ENCODE measurements around the gene PDE6A.

The PDE6A gene

GRCh38 chr5:149827086-149827485 is 117.5 kb downstream of the PDE6A start:
- TF ChIP-seq CTCF (IDR thresholded peaks at IDR 0.05; ENCODE audit: low read depth, low read length) (no peak), EZH2phosphoT487 (IDR thresholded peaks at IDR 0.05; ENCODE audit: low read depth) (no peak)

DNA sequence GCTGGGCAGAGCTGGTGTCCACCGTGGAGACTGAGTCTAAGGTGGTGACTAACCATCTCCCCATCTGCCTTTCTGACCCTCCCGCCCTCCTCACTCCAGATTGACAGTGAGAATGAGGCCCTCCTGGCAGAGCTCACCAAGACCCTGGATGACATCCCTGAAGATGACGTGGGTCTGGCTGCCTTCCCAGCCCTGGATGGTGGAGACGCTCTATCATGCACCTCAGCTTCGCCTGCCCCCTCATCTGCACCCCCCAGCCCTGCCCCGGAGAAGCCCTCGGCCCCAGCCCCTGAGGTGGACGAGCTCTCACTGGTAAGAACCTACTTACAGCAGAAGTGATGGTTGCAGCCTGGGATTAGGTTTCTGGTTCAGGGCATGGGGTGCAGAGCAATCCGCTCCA is 118.0 kb downstream of the PDE6A start:
- Histone ChIP-seq H3K27me3 (ENCODE audit: low read depth, low read length) (no peaks in the 10 kb centered on the region), H3K36me3 (replicated peaks; ENCODE audit: low read depth, low read length) (no peaks in the 10 kb centered on the region), H3K79me2 (ENCODE audit: low read length) (no peaks in the 10 kb centered on the region), H3K9ac (ENCODE audit: low read length) (no peak overlapping the region), H3K27ac (ENCODE audit: low read length) (no peak overlapping the region), H4K20me1 (ENCODE audit: insufficient read depth, low read length) (peaks cover 3% of the 10 kb centered on the region; the same call in 1 of the 2 replicates), H3K4me3 (ENCODE audit: low read length) (no peak overlapping the region), H3K9me3 (ENCODE audit: insufficient read depth, low read length) (no peaks in the 10 kb centered on the region), H3K4me1 (ENCODE audit: low read length) (peaks cover 8% of the 10 kb centered on the region), H3K4me2 (ENCODE audit: low read length) (no peak overlapping the region), H2AFZ (ENCODE audit: low read depth, low read length) (no peak overlapping the region)
- TF ChIP-seq CTCF (IDR thresholded peaks at IDR 0.05; ENCODE audit: low read depth, low read length) (no peak), EZH2phosphoT487 (IDR thresholded peaks at IDR 0.05; ENCODE audit: low read depth) (no peak)

More at GRCh38 chr5:149827086-149827485, 117.5 kb downstream of the PDE6A start:
- Histone ChIP-seq H3K4me1 (ENCODE audit: low read length) (peaks cover 12% of the 10 kb centered on the region), H3K27me3 (ENCODE audit: low read depth, low read length) (no peaks in the 10 kb centered on the region), H4K20me1 (ENCODE audit: insufficient read depth, low read length) (peaks cover 3% of the 10 kb centered on the region; the same call in 1 of the 2 replicates), H3K4me2 (ENCODE audit: low read length) (no peak overlapping the region), H3K9me3 (ENCODE audit: insufficient read depth, low read length) (no peaks in the 10 kb centered on the region), H2AFZ (ENCODE audit: low read depth, low read length) (no peak overlapping the region), H3K4me3 (ENCODE audit: low read length) (no peak overlapping the region), H3K27ac (ENCODE audit: low read length) (no peak overlapping the region), H3K36me3 (replicated peaks; ENCODE audit: low read depth, low read length) (no peaks in the 10 kb centered on the region), H3K9ac (ENCODE audit: low read length) (no peak overlapping the region), H3K79me2 (ENCODE audit: low read length) (no peaks in the 10 kb centered on the region)

DNA sequence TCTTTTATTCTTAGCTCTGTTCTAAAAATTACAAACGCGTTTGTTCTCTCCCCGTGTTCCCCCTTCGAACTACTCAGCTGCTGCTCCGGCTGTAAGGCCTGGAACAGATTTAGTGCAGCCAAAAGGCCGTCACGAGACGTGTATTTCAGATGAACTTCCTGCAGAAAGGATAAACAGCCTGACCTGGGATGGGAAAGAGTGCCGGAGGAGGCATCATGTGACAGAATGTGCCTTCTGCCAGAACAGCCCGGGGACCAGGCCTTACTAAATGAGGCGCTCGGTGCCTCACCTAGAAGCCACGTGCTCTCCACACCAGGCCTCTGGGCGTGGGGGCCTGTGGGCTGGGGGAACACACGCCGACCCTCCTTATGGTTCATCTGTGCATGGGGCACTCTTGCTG is 119.7 kb downstream of the PDE6A start:
- no peaks in the 10 kb centered on the region for H3K27me3 ChIP-seq (ENCODE audit: low read depth, low read length)

GRCh38 chr5:149824120-149824519 is 120.5 kb downstream of the PDE6A start:
- H3K4me3 ChIP-seq (ENCODE audit: low read length): no peak overlapping the region
- no peak overlapping the region for H3K4me2 ChIP-seq (ENCODE audit: low read length)
- TF ChIP-seq CTCF (IDR thresholded peaks at IDR 0.05; ENCODE audit: low read depth, low read length) (no peak), EZH2phosphoT487 (IDR thresholded peaks at IDR 0.05; ENCODE audit: low read depth) (no peak)
- H3K79me2 ChIP-seq (ENCODE audit: low read length): no peaks in the 10 kb centered on the region
- no peak overlapping the region for H3K9ac ChIP-seq (ENCODE audit: low read length)
- no peaks in the 10 kb centered on the region for H3K36me3 ChIP-seq (replicated peaks; ENCODE audit: low read depth, low read length)
- H3K27me3 ChIP-seq (ENCODE audit: low read depth, low read length): no peaks in the 10 kb centered on the region
- H2AFZ ChIP-seq (ENCODE audit: low read depth, low read length): no peak overlapping the region
- no peaks in the 10 kb centered on the region for H4K20me1 ChIP-seq (ENCODE audit: insufficient read depth, low read length)
- no peaks in the 10 kb centered on the region for H3K4me1 ChIP-seq (ENCODE audit: low read length)
- no peak overlapping the region for H3K27ac ChIP-seq (ENCODE audit: low read length)
- H3K9me3 ChIP-seq (ENCODE audit: insufficient read depth, low read length): no peaks in the 10 kb centered on the region

More for the DNA sequence above, 119.7 kb downstream of the PDE6A start:
- Histone ChIP-seq H3K27ac (ENCODE audit: low read length) (no peak overlapping the region), H3K9ac (ENCODE audit: low read length) (no peak overlapping the region), H3K4me1 (ENCODE audit: low read length) (no peaks in the 10 kb centered on the region), H2AFZ (ENCODE audit: low read depth, low read length) (no peak overlapping the region), H3K4me2 (ENCODE audit: low read length) (no peak overlapping the region), H3K79me2 (ENCODE audit: low read length) (no peaks in the 10 kb centered on the region), H4K20me1 (ENCODE audit: insufficient read depth, low read length) (no peaks in the 10 kb centered on the region), H3K36me3 (replicated peaks; ENCODE audit: low read depth, low read length) (no peaks in the 10 kb centered on the region), H3K4me3 (ENCODE audit: low read length) (no peak overlapping the region), H3K9me3 (ENCODE audit: insufficient read depth, low read length) (no peaks in the 10 kb centered on the region)
- TF ChIP-seq CTCF (IDR thresholded peaks at IDR 0.05; ENCODE audit: low read depth, low read length): no peak
- TF ChIP-seq EZH2phosphoT487 (IDR thresholded peaks at IDR 0.05; ENCODE audit: low read depth): no peak
